Germinal center (tissue), 1 donor: ENCODE data around the gene C10orf71.

Source experiments
- DNase-seq: peaks from one replicate; pipeline ENCODE4 v3.0.0; 2012; ENCODE audit warnings: mixed read lengths, low spot score

Gene C10orf71

GRCh38 chr10:49295297-49295696 is 3.7 kb upstream of the C10orf71 start:
- DNase-seq: no peak

GRCh38 chr10:49296382-49296781 is 2.6 kb upstream of the C10orf71 start:
- no peak for DNase-seq

DNA sequence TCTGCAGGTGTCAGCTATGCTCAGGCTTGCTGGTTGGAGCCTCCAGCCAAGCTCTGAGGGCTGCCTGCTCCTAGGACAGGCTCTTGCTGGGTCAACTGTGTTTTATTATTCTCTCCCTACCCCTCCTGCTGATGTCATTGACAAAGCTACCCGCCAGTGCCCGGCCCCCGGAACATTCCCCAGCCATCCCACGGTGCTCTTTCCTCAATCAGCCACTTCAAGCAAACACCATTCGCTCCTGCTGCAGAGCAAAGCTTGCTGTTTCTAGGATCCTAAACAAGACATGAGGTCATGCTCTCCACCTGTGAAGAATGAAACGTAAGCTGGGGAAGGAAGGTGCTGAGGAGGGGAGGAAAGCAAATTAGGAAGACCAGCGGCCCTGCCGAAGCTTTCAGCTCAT is 2.1 kb upstream of the C10orf71 start:
- no peak for DNase-seq

- no peak for DNase-seq
These were observed 926 bp upstream of the C10orf71 start for GRCh38 chr10:49297818-49298670.

DNA sequence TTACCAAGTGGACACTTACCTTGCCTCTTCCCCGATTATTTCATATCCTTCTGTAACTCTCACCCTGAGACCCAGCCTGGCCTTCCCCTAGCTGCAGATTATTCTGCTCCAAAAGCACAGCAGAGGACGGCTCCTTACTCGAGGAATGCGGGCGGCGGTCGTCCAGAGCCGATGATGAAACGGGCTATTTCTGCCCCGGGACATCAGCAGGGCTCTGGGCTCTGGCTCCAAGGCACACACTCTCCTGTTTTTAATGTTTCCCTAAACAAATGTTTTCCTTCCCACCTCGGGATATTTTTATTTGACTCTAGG is 343 bp upstream of the C10orf71 start:
- DNase-seq: no peak

- DNase-seq: peak; percentile 15
These were observed 808 bp downstream of the C10orf71 start for GRCh38 chr10:49299816-49300139.

DNA sequence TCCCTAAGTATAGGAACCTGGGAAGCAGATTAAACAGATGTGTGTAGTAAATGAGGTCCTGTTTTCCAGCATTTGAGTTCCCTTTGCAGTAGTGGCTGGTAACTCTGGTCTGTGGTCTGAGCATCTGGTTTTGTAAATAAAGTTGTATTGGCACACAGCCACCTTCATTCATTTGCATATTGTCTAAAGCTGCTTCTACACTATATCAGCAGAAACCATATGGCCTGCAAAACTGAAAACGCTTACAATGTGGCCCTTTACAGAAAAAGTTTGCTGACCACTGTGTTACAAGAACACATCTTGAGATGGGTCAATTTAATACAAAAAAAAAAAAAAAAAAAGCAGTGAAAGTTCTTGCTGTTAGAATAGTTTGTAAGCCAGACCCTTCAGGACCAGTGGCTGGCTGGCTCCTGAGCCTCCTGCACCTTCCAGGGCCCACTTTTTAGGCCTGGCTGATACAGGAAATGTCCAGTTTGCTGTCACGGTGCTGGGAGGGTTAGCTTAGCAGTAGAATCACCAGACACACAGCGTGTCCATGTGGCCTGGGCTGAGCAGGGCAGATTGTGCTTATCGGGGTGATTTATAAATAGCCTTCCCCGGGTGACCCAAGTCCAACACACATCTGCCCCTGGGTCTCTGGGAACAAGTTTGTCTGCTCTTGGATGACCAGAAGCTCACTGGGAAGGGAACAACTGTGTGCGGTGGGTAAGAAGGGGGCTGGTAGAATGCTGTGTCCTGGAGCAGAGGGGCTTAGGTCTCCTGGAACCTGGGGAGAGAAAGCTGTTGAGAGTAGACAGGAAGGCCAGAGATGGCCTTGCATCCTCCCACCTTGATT is 1.4 kb downstream of the C10orf71 start:
- DNase-seq: peak; percentile 16

GRCh38 chr10:49301302-49301701 is 2.3 kb downstream of the C10orf71 start:
- no peak for DNase-seq

DNA sequence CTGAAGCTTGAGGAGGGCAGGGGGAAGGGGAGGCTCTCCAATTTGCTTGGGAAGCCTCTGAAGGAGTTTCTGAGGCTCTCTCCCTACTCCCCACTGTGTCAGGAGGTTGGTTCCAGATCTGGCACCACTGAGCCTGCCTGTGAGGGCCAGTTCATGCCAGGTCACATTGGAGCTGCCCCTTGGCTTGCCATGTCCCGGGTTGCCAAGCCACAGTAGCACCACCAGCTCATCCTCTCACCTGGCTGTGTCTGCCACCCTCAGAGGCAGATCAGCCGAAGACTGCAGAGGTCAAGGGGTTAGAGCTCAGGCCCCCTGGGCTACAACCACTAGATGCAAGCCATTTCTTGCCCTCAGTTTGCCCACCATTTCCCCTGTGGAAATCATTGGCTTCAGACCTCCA is 3.1 kb downstream of the C10orf71 start:
- no peak for DNase-seq

DNA sequence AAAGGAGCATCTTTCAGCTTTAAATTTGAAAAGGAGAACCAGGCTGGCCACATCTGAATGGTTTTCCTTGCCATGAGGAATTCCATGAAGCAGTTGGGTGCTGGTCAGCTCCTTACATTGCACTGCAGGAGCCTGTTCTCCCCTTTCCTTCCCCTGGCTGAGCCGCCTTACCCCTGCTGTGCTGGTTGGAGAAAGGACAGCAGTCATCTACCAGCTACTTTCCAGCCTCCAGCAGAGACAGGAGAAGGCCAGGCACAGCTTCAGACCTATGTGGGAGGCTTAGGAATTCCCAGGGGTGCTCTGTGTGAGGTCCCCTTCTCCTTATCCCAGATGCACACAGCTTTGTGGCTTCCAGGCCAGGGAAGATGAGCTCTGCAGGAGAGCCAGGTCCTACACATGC is 4.7 kb downstream of the C10orf71 start:
- DNase-seq: no peak

DNA sequence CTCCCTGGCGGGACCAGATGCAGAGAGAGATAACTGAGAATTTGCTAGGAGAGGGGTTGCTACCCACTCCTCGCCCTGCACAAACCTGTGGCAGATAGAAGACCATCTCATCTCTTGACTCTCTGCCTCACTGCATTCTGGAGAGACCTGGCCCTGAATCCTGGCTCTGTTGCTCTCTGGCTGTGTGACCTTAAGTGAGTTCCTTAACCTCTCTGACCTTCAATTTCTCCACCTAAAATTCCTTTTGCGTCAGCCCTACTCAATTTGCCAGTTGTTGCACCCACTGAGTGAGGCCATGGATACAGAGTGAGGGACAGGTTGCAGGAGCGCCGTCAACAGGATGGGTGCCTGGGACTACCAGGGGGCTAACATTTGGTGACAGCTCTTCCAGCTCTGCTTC is 5.2 kb downstream of the C10orf71 start:
- DNase-seq: no peak

- no peak for DNase-seq
These were observed 9.0 kb downstream of the C10orf71 start for GRCh38 chr10:49307921-49308320.

GRCh38 chr10:49308881-49309280 is 9.9 kb downstream of the C10orf71 start:
- DNase-seq: no peak

GRCh38 chr10:49309691-49310411 is 10.9 kb downstream of the C10orf71 start:
- DNase-seq: peak; percentile 34

DNA sequence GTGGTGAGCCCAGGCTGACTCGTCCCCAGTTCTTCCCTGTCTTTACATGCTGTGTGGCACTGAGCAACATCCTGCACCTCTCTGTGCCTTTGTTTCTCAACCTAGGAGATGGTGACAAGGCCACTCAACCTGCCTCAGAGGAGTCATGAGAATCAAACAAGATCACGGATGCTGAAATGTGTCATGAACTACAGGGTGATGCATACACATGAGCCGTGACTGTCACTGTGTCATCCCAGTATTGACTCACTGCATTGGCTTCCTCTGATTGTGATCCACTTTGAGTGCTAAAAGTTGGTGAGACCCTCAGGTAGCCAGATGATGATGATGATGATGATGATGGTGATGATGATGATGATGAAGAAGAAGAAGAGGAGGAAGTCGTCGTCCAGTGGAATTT is 11.5 kb downstream of the C10orf71 start:
- no peak for DNase-seq

DNA sequence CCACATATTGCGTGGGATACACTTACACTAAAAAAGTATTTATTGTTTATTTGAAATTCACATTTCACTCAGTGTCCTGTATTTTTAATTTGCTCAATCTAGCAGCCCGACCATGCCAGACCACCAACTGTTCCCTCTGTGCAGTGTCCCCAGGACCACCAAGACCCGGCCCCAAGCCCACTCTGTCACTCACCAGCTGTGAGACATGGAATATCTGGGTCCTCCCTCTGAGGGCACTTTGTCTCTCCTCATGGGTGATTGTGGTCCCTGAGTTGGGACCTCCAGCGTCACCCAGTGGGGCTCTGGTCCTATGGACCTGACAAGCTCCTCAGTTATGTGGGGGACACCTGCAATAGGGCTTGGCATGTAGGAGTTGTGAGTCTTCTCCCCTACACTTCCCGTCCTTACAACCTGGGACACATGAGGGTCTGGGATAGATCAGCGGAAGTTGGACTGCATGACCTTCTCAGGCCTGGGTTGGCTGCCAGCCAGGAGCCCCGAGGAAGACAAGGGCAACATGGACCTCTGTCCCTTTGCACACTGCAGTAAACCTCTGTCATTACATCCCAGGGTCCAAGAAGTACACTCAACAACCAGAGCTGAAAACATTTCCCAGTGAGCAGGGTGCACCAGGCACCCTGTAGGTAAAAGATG is 12.1 kb downstream of the C10orf71 start:
- no peak for DNase-seq

DNA sequence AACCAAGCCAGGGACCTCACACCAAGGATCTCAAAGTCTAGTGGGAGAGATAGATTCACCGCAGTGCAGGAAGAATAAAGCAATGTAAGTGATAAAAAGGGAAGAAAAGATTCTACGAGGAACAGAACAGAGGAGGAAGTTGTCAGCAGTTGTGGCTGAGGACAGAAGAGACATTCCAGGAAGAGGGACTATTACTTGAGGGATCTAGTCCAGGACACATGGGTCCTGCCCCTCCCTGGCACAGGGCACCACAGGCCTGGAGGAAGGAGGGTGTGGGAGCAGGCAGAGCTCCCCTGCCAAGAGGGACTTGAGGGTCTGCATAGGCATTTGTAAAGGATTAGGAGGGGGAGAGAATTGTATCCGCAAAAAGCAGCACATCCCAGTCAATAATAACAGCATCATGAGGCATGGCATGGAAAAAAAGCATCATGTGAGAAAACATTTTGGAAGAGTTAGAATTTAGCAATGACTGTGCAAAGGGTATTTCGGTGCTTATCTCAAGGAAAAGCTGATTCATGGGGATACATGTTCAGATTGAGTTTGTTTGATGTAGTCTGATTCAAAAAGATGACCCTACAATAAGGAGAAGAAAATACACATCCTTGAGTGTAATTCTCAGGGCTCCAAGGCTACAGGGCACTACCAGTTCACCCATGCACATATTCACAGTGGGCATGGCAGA is 12.7 kb downstream of the C10orf71 start:
- no peak for DNase-seq

DNA sequence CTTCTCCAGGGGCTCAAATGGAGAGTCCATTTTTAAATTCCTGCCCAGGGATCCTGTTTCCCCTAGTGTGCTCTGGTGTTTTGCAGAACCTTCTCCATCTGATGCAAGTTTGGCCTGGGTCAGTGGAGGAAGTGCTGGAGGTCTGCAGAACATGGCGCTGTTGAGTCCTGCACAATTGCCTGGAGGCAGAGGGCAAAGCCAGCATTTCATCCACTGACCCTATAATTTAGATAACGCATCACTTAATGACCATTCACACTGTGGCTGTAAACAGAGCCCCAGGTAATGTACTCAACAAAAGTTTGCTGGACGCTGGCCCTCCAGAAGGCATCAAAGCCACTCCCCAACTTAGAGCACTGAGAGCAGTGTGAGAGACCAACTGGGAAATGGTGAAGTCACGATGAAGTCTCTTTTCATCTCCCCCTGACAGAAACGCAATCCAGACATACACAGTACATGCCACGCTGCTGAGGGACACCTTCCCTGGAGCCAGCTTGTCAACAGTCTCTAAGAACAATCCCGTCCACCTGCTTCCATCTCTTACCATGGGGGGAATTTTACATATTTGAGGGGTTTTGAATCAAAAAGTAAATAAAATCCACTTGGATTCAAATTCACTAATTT is 13.4 kb downstream of the C10orf71 start:
- DNase-seq: no peak

DNA sequence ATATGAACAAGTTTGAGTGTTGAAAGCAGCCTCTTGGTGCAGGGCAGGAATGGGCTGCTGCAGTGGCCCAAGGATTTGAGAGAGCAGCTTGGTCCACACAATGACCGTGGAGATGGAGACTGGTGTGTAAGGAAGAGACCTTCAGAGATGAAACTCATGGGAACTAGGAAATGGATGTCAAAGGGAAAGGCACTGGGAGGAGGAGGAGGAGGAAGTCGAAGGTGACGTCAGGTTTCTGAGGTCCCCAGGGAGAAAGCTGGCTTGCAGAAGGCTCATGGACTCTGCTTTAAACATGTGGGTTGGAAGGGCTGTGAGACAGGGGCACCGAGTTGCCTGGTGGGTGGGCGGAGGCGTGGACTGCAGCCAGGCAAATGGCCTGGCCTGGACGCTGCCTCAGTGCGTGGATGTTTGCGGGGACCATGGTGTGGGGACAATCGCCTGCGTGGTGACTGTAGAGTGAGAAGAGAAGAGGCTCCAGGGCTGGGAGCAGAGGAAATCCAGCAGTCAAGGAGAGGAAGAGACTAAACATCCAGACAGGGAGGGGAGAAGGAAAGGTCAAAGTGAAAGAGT is 14.6 kb downstream of the C10orf71 start:
- DNase-seq: no peak

GRCh38 chr10:49314806-49315205 is 15.8 kb downstream of the C10orf71 start:
- no peak for DNase-seq

DNA sequence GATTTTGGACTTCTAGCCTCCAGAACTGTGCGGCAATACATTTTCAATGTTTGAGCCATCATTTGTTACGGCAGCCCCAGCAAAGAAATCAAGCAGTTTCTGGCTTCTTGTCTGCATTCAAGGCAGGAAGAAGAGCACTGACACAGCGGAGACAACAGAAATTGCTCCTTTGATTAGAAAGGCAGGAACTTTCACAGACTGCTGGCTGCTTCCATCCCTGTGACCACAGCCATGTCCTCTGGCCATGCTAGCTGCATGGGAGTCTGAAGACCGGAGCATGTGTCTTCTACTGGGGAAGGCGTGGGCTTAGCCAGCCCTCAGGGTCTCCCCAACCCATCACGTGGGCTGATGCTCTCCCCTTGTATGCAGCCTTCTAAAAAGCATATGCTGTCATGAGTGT is 19.1 kb downstream of the C10orf71 start:
- DNase-seq: no peak
